GM21529 (cell line): ENCODE measurements around the gene HYAL2.

Source experiments
- ATAC-seq: cut with Tn5 transposase; IDR thresholded peaks from one replicate; pipeline ENCODE4 v1.9.1; 2021; ENCODE audit not compliant: unreplicated experiment

Gene HYAL2

GRCh38 chr3:50350527-50351322, 28.2 kb upstream of the HYAL2 start, which contains the start of the genes CYB561D2 and NPRL2:
CYB561D2 (plus strand) TSS chr3:50350862; CDS start chr3:50351434, 572 bp downstream.
NPRL2 (minus strand) TSS chr3:50350775; CDS start chr3:50350652, 123 bp downstream.
- ATAC-seq: peak; percentile 92

DNA sequence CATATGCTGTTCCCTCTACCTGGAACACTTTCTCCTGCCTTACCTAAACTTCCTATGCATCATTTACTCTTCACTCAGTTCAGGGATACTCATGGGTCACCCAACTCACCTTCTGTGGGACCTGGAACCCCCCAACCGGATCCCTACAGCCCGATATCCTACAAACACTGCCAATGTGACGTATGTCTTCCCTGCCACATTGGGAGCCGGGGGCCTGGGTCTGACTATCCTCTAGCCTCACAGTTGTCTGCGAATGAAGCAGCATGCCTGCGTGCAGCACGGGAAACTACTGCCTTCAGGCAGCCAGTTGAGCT, 27.6 kb upstream of the HYAL2 start:
- no peak for ATAC-seq

DNA sequence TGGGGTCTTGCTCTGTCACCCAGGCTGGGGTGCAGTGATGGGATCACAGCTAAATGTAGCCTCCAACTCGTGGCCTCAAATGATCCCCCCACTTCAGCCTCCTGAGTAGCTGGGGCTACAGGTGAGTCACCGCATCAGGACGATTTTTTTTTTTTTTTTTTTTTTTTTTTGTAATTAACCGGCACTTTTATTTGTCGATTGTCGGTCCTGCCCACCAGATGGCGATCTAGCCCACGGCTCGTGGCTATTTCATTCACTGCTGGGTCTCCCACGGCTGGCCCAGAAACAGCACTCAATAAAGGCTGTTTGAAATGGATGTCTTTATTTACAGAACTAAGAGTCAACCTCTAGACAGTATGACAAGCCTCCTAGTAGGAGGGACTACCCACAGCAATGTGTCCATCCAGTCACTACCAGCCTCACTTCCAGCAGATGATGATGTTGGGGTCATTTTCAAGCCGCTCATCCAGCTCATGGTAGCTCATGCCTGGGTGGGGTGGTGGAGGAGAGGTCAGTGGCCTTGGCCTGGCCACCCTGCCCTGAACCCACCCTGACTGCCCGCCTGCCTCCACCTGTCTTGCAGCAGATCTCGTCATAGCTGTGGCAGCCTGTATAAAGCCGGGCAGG, 24.8 kb upstream of the HYAL2 start:
- ATAC-seq: no peak

DNA sequence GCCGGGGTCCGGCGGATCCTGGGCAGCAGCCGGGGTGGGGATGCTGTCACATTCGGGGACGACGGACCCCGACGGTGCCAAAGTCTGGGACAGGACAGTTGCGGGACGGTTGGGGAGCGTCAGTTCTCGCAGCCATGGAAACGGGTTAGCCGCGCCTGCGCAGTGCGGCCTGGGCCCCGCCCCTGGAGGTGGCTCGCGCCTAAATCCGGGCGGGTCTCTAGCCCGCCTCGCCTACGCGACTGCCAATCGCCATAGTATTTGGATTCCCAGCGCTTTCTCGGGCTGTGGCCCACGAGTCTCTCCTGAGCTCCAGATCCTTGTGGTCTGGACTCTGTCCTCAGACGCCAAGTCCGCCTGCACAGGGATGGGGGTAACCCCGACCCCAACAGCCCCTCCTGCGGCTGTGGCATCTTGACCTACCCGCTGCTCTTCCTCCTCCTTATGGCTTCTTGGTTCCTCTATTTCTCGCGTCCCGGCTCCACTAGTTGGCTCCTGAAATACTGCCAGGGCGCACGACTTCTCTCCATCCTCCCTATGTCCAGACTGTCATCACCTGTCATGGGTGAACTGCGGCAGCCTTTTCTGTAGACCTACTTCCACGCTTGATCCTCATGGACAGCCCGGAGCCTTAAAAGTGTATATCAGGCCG, 23.2 kb upstream of the HYAL2 start, which contains the start of gene ZMYND10:
Gene ZMYND10 (minus strand): TSS at position 147 of the 649 bp plus-strand sequence. CDS start 153 bp downstream, outside the sequence.
- ATAC-seq: no peak

DNA sequence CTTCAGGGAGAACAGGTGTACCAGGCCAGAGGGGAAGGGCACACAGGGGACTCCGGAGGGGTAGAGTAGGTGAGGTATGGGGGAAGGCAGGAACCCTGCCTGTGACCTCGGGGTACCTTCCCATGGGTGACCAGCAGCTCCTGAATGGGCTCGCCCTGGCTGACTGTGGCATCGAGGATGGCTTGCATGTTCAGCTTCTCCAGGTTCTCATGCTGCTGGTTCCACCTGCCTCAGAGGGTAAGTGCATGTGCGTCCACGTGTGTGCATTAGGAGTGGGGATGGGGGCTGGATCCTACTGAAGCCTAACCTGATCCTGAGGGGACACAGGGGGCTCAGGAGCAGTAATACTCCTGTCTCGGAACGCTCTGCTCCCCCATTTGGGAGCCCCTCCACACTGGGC, 22.5 kb upstream of the HYAL2 start:
- no peak for ATAC-seq

DNA sequence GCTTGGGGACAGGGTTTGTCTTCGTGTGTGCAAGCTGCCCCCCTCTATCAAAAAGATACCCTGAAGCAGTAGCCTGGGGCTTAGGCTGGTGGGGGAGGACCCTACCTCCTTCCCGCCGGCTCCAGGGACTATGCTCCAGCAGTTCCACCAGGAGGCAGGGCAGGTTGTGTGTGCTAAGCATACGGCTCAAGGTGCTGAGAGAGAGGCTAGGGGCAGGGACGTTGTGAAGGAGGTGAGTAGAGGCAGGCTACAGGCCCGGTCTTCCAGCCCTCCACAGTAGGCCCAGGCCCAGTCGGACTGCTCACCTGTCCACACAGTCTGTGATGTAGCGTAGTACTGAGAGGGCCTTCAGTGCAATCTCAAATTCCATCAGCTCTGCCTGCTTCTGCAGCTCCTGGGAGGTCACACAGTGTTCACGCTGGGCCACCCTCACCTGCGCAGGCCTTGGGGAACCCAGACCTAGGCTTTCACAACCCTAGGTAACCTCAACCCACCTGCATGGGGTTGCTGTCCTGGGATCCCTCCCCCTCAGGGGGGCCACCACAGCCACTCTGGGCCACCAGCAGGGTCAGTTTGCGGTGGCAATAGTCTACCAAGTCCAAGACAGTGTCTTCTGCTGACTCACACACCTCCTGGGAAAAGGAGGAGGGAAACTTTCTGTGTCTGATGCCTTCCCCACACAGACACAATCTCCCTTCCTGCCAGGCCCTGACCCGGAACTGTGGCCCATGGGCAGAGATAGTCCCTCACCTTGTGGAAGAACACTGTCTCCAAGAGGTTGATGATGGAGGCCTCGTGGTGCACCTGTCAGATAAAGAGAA, 20.5 kb upstream of the HYAL2 start:
- no peak for ATAC-seq

GRCh38 chr3:50341996-50342650, 19.6 kb upstream of the HYAL2 start:
- no peak for ATAC-seq

DNA sequence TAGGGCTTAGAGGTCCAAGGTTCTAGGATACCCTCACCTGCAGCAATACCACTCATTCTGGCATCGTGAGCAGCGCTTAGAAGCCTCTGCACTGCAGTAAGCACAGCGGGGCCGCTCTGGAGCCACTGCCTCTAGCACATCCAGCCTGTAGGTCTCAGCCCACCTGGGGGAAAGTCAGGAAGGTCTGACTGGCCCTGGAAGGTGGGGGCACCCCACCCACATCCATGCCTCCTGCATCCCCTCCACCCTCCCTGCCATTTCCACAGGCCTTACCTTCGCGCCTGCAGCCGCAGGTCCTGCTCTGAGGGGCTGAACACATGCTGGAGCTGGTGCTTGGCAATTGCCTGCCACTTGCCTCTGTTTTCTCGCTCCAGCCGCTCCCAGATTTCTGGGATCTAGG, 19.0 kb upstream of the HYAL2 start:
- ATAC-seq: no peak

DNA sequence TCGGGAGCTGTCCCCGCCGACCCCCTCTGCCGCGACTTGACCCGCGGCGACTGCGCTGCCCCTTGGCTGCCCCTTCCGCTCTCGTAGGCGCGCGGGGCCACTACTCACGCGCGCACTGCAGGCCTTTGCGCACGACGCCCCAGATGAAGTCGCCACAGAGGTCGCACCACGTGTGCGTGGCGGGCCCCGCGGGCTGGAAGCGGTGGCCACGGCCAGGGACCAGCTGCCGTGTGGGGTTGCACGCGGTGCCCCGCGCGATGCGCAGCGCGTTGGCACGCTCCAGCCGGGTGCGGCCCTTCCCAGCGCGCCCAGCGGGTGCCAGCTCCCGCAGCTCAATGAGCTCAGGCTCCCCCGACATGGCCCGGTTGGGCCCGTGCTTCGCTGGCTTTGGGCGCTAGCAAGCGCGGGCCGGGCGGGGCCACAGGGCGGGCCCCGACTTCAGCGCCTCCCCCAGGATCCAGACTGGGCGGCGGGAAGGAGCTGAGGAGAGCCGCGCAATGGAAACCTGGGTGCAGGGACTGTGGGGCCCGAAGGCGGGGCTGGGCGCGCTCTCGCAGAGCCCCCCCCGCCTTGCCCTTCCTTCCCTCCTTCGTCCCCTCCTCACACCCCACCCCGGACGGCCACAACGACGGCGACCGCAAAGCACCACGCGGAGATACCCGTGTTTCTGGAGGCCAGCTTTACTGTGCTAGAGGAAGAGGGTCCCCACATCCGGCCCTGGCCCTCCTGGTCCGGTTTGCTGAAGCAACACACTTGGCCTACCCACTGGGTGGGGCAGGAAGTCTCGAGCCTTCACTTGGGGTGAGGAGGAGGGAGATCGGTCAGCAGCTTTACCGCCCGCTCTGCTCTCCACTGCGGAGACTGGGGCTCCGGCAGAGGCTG, 18.1 kb upstream of the HYAL2 start, which contains the start of gene RASSF1:
Gene RASSF1 (minus strand): TSS at position 389 of the 882 bp plus-strand sequence. CDS start 31 bp downstream, at position 358.
- peak; percentile 24 for ATAC-seq

DNA sequence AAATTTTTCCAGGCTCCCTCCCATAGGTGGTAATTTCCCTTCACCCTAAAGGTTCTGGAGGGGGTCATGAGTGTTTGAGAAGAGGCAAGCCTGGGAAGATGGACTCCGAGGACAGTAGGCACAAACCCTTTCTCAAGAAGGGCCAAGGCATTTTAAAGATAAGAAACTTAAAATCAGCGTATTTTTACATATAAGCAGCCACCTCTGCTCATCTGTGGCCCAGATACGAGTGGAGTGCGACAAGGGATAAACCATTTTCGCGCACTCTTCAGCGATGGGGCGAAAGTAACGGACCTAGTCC, 17.6 kb upstream of the HYAL2 start:
- ATAC-seq: no peak

DNA sequence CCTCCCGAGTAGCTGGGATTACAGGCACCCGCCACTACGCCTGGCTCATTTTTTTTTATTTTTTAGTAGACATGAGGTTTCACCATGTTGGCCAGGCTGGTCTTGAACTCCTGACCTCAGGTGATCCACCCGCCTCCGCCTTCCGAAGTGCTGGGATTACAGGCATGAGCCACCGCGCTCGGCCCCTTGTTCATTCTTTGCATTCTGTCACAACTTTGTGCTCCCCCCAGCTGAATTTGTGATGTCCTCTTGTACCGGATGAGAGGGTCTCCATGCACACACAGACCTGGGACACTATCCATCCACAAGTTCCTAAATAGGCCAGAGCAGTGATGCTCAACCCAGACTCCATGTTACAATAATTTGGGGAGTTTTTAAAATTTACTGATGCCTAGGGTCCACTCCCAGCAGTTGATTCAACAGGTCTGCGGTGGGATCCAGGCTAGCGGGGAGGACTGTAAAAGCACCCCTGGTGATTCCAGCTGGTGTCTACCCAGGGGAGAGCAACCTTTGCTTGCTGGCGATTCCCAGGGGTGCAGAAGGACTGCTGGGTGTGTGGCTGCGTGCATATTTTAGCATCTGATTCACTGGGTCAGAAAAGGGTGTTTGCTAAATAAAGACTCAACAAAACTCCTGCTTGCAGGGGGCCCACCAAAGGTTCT, 17.1 kb upstream of the HYAL2 start:
- no peak for ATAC-seq

GRCh38 chr3:50338965-50339364, 16.4 kb upstream of the HYAL2 start:
- ATAC-seq: no peak

DNA sequence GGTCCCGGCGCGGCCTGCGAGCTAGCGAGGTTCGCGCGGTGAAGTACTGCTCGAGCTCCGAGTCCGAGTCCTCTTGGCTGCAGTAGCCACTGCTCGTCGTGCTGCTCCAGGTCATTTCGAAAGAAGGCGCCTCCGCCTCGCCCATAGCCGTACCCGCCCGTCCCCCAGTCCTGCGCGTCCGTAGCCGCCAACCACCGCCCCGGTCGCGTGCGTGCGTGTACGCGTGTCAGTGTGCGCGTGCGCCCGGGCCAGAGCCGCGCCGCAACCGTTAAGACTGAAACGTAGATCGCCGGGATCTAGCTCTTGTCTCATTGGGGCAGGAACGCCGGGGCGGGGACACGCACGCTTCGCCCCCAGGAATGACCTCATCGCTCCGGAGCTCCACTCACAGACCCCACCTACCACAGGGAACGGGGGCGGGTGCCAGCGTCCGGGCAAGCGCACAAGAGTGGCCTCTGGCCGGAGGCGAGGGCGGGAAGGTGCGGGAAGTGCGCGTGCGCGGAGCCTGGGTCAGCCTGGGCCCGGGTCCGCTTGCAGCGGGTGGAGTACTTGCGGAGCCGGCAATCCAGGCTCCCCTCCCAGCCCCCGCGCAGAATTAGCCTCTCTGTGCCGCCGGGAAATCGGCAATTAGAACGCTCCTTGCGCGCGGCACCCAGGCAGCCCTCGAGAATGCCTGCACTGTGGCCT, 14.8 kb upstream of the HYAL2 start:
- ATAC-seq: peak; percentile 67

DNA sequence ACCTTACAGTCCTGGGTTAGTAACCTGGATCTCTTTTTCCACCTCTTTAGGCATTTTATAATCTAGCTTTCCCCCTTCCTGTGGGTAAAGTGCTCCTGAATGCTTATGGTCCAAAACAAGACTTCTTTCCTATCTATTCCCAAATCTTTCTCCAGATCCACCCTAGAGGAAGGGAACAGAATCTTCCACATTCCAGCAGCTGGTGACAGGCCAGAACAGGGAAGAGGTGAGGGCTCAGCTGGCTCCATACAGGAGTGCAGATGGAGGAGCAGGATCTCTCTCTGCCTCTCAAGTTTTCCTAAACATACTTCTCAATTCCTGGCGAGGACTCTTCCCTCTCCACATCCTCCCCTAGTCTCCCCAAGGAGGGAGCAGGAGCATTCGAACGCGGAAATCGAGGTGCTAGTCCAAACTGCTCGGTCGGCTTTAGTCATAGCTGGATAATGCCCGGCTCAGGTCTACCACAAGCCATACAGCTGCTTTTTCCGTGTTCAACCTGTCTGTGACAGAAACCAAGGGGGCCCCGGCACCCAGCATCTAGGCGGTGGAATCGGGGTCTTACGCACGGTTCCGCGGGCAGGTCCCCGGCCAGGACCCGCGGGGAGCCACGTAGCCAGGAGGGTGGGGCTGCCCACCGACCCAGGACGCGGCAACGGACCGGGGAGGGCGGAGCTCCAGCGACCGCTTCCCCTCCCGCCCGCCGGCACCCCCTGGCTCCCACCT, 14.1 kb upstream of the HYAL2 start:
- ATAC-seq: peak; percentile 22

DNA sequence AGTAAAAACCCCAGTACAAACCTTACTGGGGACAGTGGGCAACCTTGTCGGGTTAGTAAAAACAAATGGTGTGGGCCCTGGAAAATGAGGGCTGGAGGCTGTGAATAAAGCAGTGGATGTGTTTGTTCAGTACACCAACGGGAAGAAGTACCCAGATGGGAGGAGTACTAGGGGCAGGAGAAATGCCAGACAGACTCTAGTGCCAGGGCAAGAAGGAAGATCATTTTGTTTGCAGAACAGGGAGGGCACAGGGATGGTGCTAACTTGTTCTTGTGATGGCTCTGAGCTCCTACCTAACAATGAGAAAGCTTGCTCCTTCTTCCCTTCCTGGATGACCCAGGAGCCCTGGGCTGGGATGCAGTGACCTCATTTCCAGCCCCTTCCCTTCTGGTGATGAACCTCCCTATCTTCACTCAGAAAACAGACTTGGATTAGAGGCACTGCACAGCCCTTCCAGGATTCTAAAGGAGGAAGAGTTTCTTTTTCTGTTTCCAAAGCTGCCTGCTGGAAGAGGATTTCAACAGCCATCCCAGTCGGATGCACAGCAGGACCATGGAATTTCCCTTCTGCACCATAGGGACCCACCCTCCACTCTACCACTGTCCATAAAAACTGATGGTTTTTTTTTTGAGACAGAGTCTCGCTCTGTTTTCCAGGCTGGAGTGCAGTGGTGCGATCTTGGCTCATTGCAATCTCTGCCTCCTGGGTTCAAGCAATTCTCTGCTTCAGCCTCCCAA, 12.0 kb upstream of the HYAL2 start:
- no peak for ATAC-seq

- no peak for ATAC-seq
These were observed 11.3 kb upstream of the HYAL2 start for GRCh38 chr3:50333744-50334328.

DNA sequence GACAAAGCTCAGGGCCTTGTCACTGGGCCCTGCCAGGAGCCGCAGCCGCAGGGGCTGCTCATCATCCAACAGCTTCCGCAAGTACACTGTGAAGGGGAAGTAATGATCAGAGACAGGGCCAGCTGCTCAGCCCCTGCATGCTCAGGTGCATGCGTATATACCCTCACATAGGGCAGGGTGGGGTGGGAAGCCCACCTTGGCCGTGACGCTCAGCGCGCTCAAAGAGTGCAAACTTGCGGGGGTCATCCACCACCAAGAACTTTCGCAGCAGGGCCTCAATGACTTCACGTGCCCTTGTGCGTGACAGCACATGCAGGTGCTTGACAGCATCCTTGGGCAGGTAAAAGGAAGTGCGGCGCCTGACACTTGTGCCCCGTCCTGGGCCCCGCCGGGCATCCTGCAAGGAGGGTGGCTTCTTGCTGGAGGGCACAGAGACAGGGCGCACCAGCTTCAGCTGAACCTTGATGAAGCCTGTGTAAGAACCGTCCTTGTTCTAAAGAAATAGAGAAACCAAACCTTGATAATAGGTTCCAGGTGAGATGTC, 8.9 kb upstream of the HYAL2 start:
- no peak for ATAC-seq
